CD4-positive, alpha-beta T cell treated with Interleukin-2 at 100 ng/mL for 4 hours (primary cell): ENCODE results near the gene DDT.
"Not testable (repeated sequence)": the region's sequence is repeated elsewhere in the genome, so short reads cannot be mapped to it uniquely, and the experiment has no call there.

Experiments used
- DNase-seq: peaks from one replicate; pipeline ENCODE4 v3.0.0-alpha.2; 2020; ENCODE audit warnings: low spot score

The DDT gene

DNA sequence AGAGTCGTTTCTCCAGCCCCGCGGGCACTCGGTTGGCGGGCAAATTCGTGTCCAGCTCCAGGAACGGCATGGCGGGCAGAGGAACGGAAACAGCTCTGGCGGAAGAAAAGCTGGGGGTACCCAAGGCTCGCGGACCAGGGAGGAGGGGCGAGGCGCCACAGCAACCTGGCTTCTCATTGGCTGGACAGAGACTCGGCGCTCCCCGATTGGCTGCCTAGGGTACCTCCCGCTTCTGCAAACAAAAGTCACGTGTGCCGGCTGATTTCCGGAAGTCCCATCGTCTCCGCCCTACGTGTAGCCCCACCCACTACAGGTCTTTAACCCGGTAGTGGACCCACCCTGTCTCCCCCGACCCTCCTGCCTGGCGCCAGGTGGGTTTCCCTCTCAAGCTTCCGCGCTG, at the start of gene DDT:
Gene DDT, minus strand, starts transcription at position 97 of the 400 bp plus-strand sequence. Its CDS starts 27 bp downstream, at position 70.
- DNase-seq = not testable (repeated sequence)

DNA sequence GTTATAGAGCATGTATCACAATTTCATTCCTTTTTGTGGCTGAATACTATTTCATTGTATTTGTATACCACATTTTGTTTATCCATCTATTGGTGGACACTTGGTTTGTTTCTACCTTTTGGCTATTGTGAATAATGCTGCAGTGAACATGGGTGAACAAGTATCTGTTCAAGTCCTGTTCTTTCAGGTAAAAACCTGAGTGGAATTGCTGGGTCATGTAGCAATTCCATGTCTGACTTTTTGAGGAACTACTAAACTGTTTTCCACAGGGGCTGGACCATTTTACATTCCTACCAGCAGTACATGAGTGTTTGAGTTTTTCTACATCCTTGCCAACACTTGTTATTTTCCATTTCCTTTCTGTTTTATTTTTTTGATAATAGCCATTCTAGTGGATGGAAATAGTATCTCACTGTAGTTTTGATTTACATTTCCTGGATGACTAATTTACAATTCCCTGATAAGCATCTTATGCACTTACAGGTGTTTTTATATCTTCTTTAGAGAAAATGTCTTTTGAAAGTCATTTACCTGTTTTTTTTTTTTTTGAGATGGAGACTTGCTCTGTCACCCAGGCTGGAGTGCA, 49.1 kb upstream of the DDT start:
- DNase-seq = peak; percentile 4

DNA sequence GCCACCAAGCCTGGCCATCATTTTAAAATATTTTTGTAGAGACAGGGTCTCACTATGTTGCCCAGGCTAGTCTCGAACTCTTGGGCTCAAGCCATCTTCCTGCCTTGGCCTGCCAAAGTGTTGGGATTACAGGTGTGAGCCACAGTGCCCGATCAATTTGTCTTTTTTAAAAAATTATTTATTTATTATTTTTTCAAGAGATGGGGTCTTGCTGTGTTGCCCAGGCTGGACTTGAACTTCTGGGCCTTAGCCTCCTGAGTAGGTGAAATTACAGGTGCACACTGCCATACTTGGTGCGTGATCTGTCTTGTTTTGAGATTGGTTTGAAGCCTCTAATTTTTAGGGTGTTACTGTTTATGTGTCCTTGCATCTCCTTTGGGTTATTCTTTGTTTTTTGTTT, 47.1 kb upstream of the DDT start:
- DNase-seq = no peak

DNA sequence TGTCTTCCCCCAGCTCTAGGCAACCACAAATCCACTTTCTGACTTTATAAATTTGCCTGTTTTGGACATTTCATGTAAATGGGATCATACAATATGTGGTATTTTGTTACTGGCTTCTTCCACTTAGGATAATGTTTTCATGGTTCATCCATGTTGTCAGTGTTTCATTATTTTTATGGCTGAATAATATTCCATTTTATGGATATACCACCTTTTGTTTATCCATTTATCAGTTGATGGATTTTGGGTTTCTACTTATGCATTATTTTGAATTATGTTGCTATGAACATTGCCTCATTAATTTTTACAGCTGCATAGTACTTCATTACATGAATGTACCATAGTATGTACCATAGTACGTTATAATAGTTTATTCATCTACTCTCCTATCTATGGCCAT, 41.9 kb upstream of the DDT start:
- no peak for DNase-seq

DNA sequence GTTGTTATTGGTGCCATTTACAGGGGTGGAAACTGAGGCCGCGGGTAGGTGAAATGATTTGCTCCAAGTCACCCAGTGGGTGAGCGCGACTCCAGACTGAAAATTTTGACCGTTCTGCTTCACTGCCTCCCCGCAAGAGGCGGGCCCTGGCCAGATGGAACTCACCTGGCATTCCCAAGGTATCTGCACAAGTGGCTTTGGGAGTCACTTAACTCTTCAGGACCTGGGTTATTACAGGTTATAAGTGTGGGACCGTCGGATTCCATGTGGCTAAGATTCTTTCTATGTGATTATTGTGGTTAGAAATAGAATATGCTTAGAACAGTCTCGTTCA, 37.5 kb upstream of the DDT start:
- DNase-seq = no peak

DNA sequence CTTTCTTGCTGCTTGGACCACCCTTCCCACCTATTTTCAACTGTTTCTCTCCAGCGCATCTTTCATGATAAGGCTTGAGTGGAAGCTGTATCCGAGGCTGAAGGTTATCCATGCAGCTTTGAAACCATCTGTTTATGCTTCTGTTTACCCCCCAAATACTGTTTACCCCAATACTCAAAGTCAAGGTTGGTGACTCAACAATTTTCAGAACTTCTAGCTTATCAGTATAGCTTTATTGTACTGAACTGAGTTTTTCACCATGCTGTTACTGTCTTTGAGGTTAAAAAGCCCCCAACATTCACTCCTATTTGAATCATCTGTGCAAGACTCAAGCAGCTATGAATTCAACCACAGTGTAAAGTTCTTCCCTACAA, 35.8 kb upstream of the DDT start:
- DNase-seq = no peak

DNA sequence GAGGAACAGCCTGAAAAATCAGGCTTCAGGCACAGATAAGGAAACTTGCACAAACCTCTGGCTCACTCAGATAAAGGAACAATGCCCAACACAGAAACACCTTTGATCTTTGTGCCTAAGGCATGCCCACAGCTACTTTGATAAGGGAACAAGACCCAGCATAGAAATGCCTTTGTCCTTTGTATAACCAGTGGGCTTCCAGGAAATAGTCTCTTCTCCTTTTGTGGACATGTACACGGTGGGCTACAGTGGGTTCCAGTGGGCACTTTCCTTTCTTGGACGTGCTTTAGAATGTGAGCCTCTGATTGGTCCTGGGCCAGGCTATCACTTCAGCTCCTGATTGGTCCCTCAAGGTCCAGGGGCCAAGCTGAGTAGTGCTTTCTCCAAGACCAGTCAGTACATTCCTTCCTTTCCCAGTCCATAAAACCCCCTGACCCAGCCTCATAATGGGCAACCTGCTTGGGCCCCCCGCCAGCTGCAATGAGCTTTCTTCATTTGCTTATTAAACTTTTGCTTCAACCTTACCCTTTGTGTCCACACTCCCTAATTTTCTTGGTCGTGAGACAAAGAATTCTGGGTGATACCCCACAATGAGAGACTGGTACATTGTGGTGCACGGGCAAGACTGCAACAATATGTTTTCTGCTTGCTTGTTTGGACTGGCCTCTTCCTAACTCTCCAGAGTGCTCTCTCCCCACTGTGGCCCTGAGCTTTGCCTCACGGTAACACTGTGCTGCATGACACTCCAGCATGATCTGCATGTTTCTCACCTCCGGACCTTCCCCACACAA, 35.2 kb upstream of the DDT start:
- DNase-seq = no peak

DNA sequence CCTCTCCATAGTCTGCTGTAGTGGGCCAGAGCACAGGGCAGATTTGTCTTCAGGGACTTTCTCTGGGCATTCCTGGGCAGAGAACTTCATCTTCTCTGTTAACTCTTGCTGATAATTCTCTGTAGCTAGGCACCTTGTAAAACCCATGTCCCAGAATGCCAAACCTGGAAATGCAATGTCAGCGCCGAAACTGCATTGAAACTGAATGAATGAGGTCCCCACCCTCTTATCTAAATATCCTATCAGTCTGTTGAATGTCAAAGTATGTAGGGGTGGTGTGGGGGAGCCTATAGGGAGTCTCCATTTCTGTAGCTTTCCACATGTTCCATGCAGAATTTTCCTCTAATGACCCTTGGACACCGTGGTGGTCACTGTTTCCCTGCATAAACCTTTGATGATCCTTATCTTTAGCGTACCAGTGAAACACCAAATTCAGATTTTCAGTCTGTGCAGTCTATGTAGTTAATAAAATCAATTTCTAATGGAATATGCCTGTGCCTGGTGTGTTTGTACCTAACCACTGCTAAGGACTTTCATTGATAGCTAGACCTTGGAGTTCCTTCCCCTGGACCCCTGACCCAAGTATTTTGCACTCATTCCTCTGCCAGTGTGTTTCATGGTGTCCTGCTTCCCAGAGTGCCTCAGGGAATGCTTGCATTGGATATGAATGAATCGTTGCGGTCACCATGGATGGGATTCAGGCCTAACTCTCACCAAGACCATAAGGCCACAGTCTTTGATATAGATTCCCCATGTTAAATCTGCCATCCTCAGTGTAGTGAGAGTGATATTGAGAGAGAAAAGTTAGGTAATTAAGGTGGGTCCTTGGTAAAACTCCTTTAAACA, 34.4 kb upstream of the DDT start:
- no peak for DNase-seq

DNA sequence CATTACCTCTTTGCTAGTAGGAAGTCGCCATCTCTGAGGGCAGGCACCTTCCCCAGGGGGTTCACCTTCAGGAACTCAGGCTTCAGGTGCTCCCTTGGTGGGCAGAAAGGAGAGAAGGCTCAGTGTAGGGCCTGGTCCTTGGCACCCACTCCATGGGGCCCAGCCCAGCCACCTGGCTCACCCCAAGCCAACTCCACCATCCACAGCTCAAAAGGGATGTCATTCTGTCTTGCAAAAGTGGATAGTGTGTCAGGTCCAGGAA, 33.7 kb upstream of the DDT start:
- DNase-seq = no peak

DNA sequence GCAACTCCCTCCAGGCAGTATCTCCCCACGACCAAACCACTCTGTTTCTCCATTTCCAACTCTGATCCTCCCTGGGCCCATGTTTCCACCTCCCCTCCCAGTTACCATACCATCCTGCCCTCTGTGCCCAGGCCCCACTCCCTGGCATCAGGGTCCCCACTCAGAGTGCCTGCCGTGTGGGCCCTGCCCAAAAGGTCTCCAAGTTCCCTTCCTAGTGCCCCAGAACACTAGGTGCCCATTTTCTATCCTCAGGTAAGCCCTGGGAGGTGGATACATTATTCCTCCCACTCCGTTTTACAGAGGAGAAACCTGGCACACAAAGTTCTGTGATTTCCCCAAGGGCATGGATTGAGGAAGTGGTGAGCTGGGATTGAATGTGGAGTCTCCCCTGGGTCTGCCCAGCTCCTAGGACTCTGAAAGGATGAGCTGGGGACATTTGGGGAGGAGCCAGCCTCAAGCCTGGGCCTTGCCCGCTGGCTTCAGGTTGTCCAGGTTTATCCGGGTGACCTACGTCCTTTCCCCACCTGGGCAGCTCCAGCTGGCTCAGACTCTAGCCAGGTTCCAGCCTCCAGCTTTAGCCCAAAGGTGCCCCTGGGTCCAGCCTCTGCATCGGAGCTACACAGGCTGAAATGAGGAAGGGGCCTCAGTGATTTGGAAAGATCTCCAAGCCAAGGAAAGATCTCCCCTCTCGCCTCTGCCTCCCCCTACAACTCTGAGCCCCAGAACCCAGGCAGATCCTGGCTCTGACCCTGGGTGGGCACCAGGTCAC, 33.2 kb upstream of the DDT start:
- DNase-seq = no peak

DNA sequence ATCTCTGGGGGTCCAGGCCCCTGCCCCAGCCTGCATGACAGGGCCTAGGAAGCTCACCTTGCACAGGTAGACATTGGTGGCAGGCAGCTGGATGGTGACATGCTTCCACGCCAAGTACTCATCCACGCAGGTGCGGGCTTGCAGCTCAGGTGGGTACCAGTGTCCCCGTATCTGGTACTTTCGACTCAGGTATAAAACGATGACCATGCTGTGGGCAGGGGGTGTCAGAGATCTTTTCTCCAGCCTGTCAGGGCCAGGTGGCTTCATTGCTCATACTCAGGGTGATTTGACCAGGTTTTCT, 32.6 kb upstream of the DDT start:
- no peak for DNase-seq

DNA sequence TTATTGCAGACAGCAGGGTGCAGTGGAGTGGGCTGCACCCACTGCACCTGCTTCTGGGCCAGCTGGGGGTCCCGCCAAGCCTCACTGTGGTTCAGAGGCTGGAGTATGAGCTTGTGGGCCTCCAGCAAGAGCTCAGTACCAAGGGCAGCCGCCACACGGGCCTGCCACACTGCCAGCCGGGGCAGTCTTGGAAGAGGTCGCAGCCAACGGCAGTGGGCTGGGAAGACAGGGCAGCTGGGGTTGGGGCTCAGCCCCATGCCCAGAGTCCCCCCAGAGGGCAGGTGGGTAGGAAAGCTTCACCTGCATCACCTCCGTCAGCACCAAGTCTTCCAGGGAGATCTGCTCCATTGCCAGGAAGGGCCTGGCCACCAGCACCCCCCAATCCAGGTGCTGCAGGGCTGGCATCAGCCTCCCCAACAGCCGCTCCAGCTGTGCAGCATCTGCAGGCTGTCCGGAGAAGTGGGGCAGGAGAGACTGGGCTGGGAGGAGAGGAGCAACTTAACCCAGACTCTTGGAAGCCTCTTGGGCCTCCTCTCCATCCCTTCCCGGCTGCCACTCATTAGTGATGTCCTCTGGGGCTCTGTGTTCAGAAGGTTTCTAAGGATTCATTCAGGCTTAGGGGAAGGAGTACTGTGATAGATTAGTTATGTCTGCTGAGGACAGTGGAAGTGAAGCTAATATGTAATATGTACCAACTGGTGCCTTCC, 32.1 kb upstream of the DDT start:
- no peak for DNase-seq

DNA sequence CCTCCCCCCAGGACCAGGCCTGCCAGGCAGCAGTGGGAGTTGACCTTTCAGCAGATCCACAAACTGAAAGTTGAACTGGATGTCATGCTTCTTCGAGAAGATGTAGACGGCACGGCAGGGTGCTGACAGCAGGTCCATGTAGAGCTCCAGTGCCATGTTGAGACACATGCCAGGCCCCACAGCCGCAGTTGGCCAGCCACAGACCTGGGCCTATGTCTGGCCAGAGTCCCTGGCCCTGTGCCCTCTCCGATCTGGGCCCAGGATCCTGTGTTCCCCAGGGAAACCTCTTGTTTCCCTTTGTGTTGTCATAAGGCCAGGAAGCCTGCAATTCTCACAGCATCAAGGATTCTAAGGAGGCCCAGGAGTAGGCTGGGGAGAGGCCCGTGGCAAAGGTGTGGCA, 31.0 kb upstream of the DDT start, which contains the start of gene GSTT4:
Gene GSTT4, minus strand, starts transcription at position 253 of the 400 bp plus-strand sequence. Its CDS starts 97 bp downstream, at position 156.
- DNase-seq = no peak

DNA sequence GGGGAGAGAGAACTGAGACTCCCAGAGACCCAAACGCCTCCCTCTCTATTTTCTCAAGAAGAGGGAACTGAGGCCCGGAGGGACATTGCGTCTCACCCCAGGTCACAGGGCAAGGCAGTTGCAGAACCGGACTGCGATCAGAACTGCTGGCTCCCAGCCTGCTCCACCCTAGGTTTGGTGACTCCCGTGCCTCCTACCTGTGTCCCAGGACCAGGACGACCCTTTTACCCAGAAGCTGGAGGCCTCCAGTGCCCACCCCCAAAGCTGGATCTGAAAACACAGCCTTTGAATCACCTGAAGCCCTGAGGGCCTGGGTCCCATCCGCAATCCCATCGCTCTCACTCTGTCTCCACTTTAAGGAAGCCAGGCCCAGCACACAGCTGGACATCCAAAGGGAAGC, 29.6 kb upstream of the DDT start:
- DNase-seq = no peak

DNA sequence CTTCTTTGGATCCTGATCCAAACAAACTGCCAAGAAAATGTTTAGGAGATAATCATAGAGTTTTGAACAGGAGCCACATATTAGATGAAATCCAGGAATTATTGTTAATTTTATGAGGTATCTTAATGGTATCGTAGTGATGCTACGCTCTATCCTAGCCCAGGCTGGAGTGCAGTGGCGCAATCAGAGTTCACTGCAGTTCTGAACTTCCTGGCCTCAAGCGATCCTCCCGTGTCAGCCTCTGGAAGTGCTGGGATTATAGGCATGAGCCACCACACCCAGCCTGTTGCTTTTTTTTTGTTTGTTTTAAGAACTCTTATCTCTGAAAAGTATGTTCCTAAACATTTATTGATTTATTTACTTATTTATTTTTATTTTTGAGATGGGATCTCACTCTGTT, 28.6 kb upstream of the DDT start:
- DNase-seq = no peak

DNA sequence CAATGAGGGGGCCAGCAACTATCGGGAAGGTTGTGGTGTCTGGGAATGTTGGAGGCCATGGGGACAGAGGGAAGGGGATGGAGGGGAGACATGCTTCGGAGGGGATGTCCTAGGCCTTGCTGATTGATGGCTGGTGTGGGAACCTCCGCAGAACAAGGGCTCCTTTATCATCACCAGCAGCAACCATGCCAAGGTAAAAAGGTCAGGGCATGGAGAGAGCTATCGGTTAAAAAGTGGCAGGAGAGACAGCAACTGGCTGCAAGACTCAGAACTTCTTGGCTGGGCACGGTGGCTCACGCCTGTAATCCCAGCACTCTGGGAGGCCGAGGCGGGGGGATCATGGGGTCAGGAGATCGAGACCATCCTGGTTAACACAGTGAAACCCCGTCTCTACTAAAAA, 28.0 kb upstream of the DDT start:
- DNase-seq = no peak

DNA sequence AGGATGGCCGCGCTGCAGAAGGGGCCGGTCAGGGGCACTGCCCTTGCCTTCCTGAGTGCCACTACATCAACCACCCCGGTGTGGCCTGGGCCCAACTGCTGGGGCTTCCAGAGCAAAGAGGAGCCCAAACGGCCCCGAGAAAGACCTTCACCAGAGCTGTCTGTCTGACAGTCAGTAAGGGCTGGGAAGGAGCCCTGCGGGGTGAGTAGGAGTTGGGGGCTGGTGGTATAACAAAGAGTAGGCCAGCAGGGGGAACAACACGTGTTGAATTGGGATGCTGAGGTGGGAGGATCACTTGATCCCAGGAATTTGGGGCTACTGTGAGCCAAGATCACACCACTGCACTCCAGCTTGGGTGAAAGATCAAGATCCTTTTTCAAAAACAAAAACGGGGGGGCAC, 27.1 kb upstream of the DDT start:
- DNase-seq = no peak

DNA sequence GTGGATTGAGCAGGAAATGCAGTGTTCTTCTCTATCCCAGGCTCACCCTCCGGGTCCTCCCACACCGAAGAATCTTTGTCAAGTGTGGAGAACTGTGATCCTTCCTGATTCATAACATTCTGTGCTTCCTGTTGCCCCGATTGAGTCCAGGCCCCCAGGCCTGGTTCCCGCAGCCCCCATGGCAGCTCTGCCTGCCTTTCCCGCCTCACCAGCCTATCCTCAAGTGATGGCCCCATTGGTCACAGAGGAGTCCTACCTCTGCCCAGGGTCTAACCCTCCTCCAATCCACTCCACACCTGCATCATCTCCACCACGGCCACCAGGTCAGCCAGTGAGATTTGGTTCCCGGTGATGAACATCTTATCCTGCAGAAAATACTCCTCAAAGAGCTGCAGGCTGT, 25.5 kb upstream of the DDT start:
- DNase-seq = not testable (repeated sequence)

DNA sequence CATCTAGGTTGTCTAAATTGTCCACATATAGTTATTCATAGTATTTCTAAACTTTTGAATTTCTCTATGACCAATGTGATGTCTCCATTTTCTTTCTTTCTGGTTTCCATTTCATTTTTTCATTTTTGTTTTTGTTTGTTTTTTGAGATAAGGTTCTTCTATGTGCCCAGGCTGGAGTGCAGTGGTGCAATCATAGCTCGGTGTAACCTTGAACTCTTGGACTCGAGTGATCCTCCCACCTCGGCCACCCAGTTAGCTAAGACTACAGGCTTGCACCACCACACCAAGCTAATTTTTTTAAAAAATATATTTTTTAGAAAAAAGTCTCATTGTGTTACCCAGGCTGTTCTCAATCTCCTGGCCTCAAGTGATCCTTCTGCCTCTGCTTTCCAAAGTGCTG, 22.9 kb upstream of the DDT start:
- no peak for DNase-seq

DNA sequence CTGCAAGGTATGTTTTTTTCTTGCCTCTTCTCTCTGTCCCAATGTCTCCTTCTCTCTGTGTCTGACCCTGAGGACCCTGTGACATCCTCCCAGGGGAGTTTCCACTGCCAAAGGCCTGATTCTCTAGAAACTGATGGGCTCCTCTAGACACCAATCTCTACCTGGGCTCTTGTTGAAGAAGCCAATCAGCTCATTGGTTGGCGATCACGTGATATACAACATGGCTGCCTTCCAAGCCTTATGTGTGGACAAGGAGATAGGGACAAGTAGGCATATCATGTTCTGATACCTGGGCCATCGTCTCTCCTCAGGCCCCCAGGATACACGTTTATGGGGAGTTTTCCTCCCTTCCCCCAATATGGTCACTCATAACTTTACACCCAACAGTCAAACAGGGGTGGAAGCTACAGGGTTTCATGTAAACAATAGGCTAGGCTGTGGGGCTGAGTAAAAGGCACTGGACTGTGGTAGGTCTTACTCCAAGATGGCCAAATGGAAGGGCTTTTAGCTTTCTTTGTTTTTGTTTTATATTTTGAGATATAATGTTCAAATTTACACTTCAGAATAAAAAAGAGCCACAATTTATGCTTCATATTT, 19.4 kb upstream of the DDT start:
- DNase-seq = not testable (repeated sequence)

DNA sequence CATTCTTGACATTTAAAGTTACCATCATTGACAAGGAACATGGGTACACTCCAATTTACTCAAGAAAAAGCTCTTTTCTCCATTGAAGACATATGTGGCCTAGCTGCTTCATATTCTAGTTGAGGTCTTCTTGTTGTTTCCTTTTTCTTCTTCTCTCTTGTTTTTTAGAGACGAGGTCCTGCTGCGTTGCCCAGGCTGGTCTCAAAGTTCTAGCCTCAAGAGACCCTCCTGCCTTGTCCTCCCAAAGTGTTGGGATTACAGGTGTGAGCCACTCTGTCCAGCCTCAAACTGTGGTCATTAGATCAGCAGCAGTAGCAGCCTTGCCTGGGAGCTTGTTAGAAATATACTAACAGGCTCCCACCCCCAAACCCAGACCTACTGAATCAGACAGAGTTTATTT, 18.8 kb upstream of the DDT start:
- not testable (repeated sequence) for DNase-seq
